Epithelial cell of proximal tubule (primary cell): Measurements from ENCODE around the gene ARHGEF37. TPM values are rescaled to one million over a fixed set of nuclear protein-coding genes. Genes with fewer than 3 reads are reported as not detected.
"Not testable (repeated sequence)": the region's sequence is repeated elsewhere in the genome, so short reads cannot be mapped to it uniquely, and the experiment has no call there.

Source experiments
- DNase-seq: peaks from one replicate; pipeline ENCODE4 v3.0.0-alpha.2; 2011; ENCODE audit warnings: low read depth
- H3K4me3 ChIP-seq: 2 replicates; pipeline ENCODE4 v1.5.1; 2011; ENCODE audit warnings: low read depth, mild to moderate bottlenecking, low read length
- total RNA-seq: library from RNA; depleted of rRNA; stranded (reverse); fragments of >200 nt; gene quantifications from 2 replicates; pipeline ENCODE4 v1.2.3, GENCODE V29; 2015
- TF ChIP-seq, protein P1 (sequence below): conservative IDR thresholded peaks from 2 replicates; pipeline ENCODE4 v1.5.1; 2012; ENCODE audit warnings: low read depth, mild to moderate bottlenecking, low read length

ARHGEF37 gene
- total RNA-seq, 1 donor from 2014 or later: 2.7 TPM

DNA sequence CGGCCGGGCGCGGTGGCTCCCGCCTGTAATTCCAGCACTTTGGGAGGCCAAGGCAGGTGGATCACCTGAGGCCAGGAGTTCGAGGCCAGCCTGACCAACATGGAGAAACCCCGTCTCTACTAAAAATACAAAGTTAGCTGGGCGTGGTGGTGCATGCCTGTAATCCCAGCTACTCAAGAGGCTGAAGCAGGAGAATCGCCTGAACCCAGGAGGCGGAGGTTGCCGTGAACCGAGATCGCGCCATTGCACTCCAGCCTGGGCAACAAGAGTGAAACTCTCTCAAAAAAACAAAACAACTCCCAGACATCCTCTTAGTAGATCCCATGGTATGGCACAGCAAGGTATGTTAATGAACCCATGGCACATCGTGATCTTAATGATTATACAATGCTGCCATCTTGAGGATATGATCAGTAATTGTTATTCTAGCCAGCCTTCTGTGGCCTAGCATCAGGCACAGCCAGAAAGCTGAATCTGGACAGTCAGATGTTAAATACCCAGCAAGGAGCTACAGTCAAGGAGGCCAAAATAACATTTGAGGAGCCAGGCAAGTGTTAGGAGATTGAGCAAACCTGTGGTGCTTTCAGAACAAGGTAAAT, 16.7 kb upstream of the ARHGEF37 start:
- not testable (repeated sequence) for DNase-seq, H3K4me3 ChIP-seq
- TF ChIP-seq, protein P1, sequence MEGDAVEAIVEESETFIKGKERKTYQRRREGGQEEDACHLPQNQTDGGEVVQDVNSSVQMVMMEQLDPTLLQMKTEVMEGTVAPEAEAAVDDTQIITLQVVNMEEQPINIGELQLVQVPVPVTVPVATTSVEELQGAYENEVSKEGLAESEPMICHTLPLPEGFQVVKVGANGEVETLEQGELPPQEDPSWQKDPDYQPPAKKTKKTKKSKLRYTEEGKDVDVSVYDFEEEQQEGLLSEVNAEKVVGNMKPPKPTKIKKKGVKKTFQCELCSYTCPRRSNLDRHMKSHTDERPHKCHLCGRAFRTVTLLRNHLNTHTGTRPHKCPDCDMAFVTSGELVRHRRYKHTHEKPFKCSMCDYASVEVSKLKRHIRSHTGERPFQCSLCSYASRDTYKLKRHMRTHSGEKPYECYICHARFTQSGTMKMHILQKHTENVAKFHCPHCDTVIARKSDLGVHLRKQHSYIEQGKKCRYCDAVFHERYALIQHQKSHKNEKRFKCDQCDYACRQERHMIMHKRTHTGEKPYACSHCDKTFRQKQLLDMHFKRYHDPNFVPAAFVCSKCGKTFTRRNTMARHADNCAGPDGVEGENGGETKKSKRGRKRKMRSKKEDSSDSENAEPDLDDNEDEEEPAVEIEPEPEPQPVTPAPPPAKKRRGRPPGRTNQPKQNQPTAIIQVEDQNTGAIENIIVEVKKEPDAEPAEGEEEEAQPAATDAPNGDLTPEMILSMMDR: peak; percentile 57

GRCh38 chr5:149567226-149567625, 14.1 kb upstream of the ARHGEF37 start:
- no peak for DNase-seq
- TF ChIP-seq, protein P1: no peak
- H3K4me3 ChIP-seq: no peak overlapping the region

DNA sequence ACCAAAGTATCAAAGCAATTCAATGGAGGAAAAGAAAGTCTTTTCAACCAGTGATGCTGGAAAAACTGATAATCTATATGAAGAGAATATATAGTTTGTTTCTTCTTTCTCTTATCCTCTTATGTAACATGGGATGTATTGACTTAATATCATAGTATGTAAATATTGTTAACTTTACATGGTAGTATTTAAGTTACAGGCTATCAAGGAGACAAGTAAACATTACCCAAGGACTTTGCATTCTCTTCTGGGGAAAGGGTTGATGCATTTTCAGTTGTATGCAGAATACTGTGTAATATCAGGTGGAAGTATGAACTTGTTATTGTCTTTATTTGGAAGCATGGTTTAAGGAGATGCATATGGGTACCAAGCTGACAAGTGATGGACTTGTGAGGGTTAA, 9.1 kb upstream of the ARHGEF37 start:
- no peak for DNase-seq
- TF ChIP-seq, protein P1: no peak
- H3K4me3 ChIP-seq: no peak overlapping the region

DNA sequence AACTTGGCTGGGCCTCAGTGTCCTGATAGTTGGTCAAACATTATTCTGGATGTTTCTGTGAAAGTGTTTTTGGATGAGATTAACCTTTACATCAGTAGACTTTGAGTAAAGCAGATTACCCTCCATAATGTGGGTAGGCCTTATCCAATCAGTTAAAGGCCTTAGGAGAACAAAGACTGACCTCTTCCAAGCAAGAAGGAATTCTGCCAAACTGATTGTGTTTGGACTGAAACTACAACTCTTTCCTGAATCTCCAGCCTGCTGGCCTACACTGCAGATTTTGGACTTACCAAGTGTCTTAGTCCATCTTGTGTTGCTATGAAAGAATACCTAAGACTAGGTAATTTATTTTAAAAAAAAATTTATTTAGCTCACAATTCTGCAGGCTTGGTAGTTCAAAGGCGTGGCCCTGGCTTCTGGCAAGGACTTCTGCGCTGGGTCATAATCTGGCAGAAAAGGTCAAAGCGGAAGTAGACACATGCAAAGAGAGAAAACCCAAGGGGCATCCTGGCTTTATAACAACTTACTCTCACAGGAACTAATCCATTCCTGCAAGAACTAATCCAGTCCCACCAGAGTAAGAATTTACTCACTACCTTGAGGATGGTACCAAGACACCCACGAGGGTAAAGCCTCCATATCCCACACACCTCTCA, 8.6 kb upstream of the ARHGEF37 start:
- no peak overlapping the region for H3K4me3 ChIP-seq
- no peak for DNase-seq
- TF ChIP-seq, protein P1: no peak

GRCh38 chr5:149575131-149575530, 6.2 kb upstream of the ARHGEF37 start:
- no peak overlapping the region for H3K4me3 ChIP-seq
- no peak for DNase-seq
- TF ChIP-seq, protein P1: no peak

DNA sequence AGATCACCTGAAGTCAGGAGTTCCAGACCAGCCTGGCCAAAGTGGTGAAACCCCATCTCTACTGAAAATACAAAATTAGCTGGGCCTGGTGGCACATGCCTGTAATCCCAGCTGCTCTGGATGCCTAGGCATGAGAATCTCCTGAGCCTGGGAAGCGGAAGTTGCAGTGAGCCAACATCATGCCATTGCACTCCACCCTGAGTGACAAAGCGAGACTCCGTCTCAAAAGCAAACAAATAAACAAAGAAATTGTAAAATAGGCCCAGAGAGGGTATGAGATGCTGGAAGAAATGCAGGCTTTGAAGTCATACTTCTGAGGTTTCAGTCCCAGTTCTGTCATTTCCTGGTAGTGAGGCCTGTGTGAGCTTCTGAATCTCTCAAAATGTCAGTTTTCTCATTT, 5.3 kb upstream of the ARHGEF37 start:
- TF ChIP-seq, protein P1: no peak
- H3K4me3 ChIP-seq: no peak overlapping the region
- DNase-seq: no peak

DNA sequence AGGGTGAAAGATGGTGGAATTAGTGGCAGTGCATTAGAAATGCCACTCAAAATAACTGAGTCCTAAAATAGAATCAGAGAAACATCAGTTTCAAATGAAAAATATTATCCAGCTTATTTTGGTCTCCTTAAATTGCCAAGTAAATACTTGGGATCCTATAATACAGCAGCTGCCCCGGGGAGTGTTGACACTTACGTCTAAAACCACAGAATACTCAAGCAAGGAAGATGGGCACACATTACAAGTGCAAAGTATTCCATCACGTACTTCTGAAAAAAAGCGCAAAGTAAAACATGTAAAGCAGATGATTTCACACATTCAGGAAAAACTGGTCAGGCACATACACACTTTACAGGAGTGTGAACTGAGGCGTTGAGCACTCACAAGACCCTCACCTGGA, 2.4 kb upstream of the ARHGEF37 start:
- TF ChIP-seq, protein P1: no peak
- H3K4me3 ChIP-seq: no peak overlapping the region
- DNase-seq: no peak
